AG04450 (cell line): Measurements from ENCODE around the gene OSBPL1A. TPM values are rescaled to one million over a fixed set of nuclear protein-coding genes. Genes with fewer than 3 reads are reported as not detected.
A peak's percentile ranks its signal among the peaks of the same experiment; 100 is the strongest.

Experiments used
- CTCF ChIA-PET: fragments of 300-600, 350-600 bp; formaldehyde crosslinking; extraction: SDS; loops from one replicate; lab custom pipeline; 2022; ENCODE audit warnings: antibody characterized with exemption, inconsistent platforms; lab: Charles Lee
- POLR2A ChIA-PET: fragments of 350-600 bp; formaldehyde crosslinking; extraction: SDS; loops from one replicate; lab custom pipeline; 2021; ENCODE audit warnings: antibody characterized with exemption, inconsistent platforms; lab: Yijun Ruan, JAX
- DNase-seq: peaks from one replicate; pipeline ENCODE4 v3.0.0-alpha.2; 2011; ENCODE audit warnings: low read depth, low spot score
- H3K27ac ChIP-seq: one replicate; pipeline ENCODE4 v1.5.1; 2012; ENCODE audit warnings: low read depth, low read length, control low read depth
- H3K27me3 ChIP-seq: one replicate; pipeline ENCODE4 v1.6.0; 2012; ENCODE audit warnings: low read length; ENCODE audit not compliant: control insufficient read depth, insufficient read depth
- H3K4me3 ChIP-seq: 2 replicates; pipeline ENCODE4 v1.5.1; 2011; ENCODE audit warnings: mild to moderate bottlenecking, low read depth, low read length, control low read depth
- H3K9me3 ChIP-seq: 2 replicates; pipeline ENCODE4 v1.5.1; 2012; ENCODE audit warnings: low read length; ENCODE audit not compliant: control insufficient read depth, insufficient read depth
- CTCF ChIP-seq: IDR thresholded peaks from 2 replicates; pipeline ENCODE4 v1.5.1; 2011; ENCODE audit warnings: low read depth, low read length, control low read depth, inconsistent platforms
- polyA minus RNA-seq: library from RNA; depleted of rRNA, polyadenylated mRNA; stranded (reverse); fragments of >200 nt; gene quantifications from 2 replicates; pipeline ENCODE4 v1.2.3, GENCODE V29; 2011; rRNA and poly(A)+ RNA removed
- polyA plus RNA-seq: library from polyadenylated mRNA; depleted of rRNA; stranded (reverse); fragments of >200 nt; gene quantifications from 2 replicates; pipeline ENCODE4 v1.2.3, GENCODE V29; 2011; rRNA removed

The OSBPL1A gene
- polyA plus RNA-seq (41.0 and 56.1 TPM in 2 replicates), polyA minus RNA-seq (28.0 and 35.0 TPM in 2 replicates)

GRCh38 chr18:24397694-24398368 is at the start of gene OSBPL1A:
Gene OSBPL1A (minus strand): TSS chr18:24397824. CDS start chr18:24377533, 20,291 bp downstream.
- Histone ChIP-seq H3K9me3 (no peaks in the 10 kb centered on the region), H3K27me3 (no peaks in the 10 kb centered on the region), H3K4me3 (peak within 1 kb of the TSS; percentile 84), H3K27ac (peak within 1 kb of the TSS; percentile 52)
- DNase-seq: peak; percentile 59
- ChIA-PET CTCF (interaction anchor here (0.6 to 1.2 kb wide), 4 partner anchors 14 to 954 kb away, joined by 3 to 7 read pairs (median 3); partner anchors contain the start of gene ZNF521), POLR2A (interaction anchor here (0.6 to 2.0 kb wide), 5 partner anchors 29 to 1149 kb away, joined by 3 to 15 read pairs (median 8); partner anchors contain the start of genes CABYR and IMPACT)
- no peak for TF ChIP-seq CTCF

- TF ChIP-seq CTCF: peak; percentile 22; the same call in 1 of the 2 replicates
- CTCF ChIA-PET: interaction anchor here (0.8 to 2.3 kb wide), 5 partner anchors 13 to 87 kb away, joined by 3 to 44 read pairs (median 4); no protein-coding TSS in a partner anchor
- Histone ChIP-seq H3K9me3 (no peaks in the 10 kb centered on the region), H3K27me3 (no peaks in the 10 kb centered on the region), H3K4me3 (no peak overlapping the region), H3K27ac (no peak overlapping the region)
- POLR2A ChIA-PET: no interaction called here
- no peak for DNase-seq
Observed at GRCh38 chr18:24446953-24447538, 49.4 kb upstream of the OSBPL1A start.

- no peaks in the 10 kb centered on the region for H3K27me3 ChIP-seq
- TF ChIP-seq CTCF: no peak
- ChIA-PET CTCF (interaction anchor here (1.0 to 2.3 kb wide), 3 partner anchors 25 to 87 kb away, joined by 4 to 44 read pairs (median 9); no protein-coding TSS in a partner anchor), POLR2A (no interaction called here)
- DNase-seq: no peak
- H3K27ac ChIP-seq: no peak overlapping the region
- no peak overlapping the region for H3K4me3 ChIP-seq
- H3K9me3 ChIP-seq: no peaks in the 10 kb centered on the region
Observed at GRCh38 chr18:24446453-24446852, 48.8 kb upstream of the OSBPL1A start.

- ChIA-PET POLR2A (no interaction called here), CTCF (interaction anchor here (1.7 kb wide), 1 partner anchor 8 kb away, joined by 4 read pairs; no protein-coding TSS in a partner anchor)
- H3K27me3 ChIP-seq: no peaks in the 10 kb centered on the region
- TF ChIP-seq CTCF: no peak
- no peak overlapping the region for H3K4me3 ChIP-seq
- no peak overlapping the region for H3K27ac ChIP-seq
- no peaks in the 10 kb centered on the region for H3K9me3 ChIP-seq
- DNase-seq: no peak
Observed at GRCh38 chr18:24443870-24444269, 46.2 kb upstream of the OSBPL1A start.
